ENCODE data around the gene SRRT. TPM values are rescaled to one million over a fixed set of nuclear protein-coding genes. Genes with fewer than 3 reads are reported as not detected.

Gene SRRT
- total and polyA plus RNA-seq, 2 of the 4 experiments (the other 2 are of a cell fraction) = 41.4 to 93.5 TPM

Small RNAs within 50 kb of the gene (microRNA-seq; reads per million reads assigned to microRNA genes)
- gene MIR6875 (ENCODE audit: unreplicated experiment) (not detected), gene RN7SL549P (ENCODE audit: insufficient read depth, insufficient read length) (not detected), gene RPS29P15 (ENCODE audit: insufficient read depth, insufficient read length) (not detected)

Small RNAs within 50 kb of the gene (small RNA-seq; reads per million reads assigned to genes)
- gene RN7SL549P (0 reads per million in 5 experiments), gene RPS29P15 (0 reads per million in 5 experiments)

Other genes with a start within 250 kb of the SRRT start
- gene TFR2, start 233.6 kb upstream of the SRRT start, total RNA-seq (2012; rRNA removed) = under 0.01 and 0.18 TPM in 2 replicates
- gene TFR2, start 233.6 kb upstream of the SRRT start, polyA plus RNA-seq (2012; rRNA removed) = 0.24 and 0.50 TPM in 2 replicates
- not detected in 2 replicates for gene ACTL6B, start 218.7 kb upstream of the SRRT start, total RNA-seq (2012; rRNA removed)
- gene ACTL6B, start 218.7 kb upstream of the SRRT start, polyA plus RNA-seq (2012; rRNA removed) = not detected in 2 replicates
- 62.0 and 67.5 TPM in 2 replicates for gene GNB2, start 201.4 kb upstream of the SRRT start, total RNA-seq (2012; rRNA removed)
- gene GNB2, start 201.4 kb upstream of the SRRT start, polyA plus RNA-seq (2012; rRNA removed) = 245 and 279 TPM in 2 replicates
- gene GIGYF1, start 180.9 kb upstream of the SRRT start, total RNA-seq (2012; rRNA removed) = 3.0 and 3.3 TPM in 2 replicates
- gene GIGYF1, start 180.9 kb upstream of the SRRT start, polyA plus RNA-seq (2012; rRNA removed) = 10.7 and 11.6 TPM in 2 replicates
- 14.9 and 16.9 TPM in 2 replicates for gene POP7, start 169.0 kb upstream of the SRRT start, total RNA-seq (2012; rRNA removed)
- 38.0 and 50.5 TPM in 2 replicates for gene POP7, start 169.0 kb upstream of the SRRT start, polyA plus RNA-seq (2012; rRNA removed)
- gene EPO, start 154.6 kb upstream of the SRRT start, total RNA-seq (2012; rRNA removed) = not detected in 2 replicates
- gene EPO, start 154.6 kb upstream of the SRRT start, polyA plus RNA-seq (2012; rRNA removed) = not detected in 2 replicates
- not detected in 2 replicates for gene ZAN, start 141.5 kb upstream of the SRRT start, total RNA-seq (2012; rRNA removed)
- not detected in 2 replicates for gene ZAN, start 141.5 kb upstream of the SRRT start, polyA plus RNA-seq (2012; rRNA removed)
- gene EPHB4, start 47.6 kb upstream of the SRRT start, total RNA-seq (2012; rRNA removed) = 35.0 and 36.4 TPM in 2 replicates
- gene EPHB4, start 47.6 kb upstream of the SRRT start, polyA plus RNA-seq (2012; rRNA removed) = 34.5 and 35.0 TPM in 2 replicates
- gene SLC12A9, start 22.4 kb upstream of the SRRT start, total RNA-seq (2012; rRNA removed) = 3.3 and 4.5 TPM in 2 replicates
- gene SLC12A9, start 22.4 kb upstream of the SRRT start, polyA plus RNA-seq (2012; rRNA removed) = 16.2 and 17.7 TPM in 2 replicates
- gene TRIP6, start 7.7 kb upstream of the SRRT start, total RNA-seq (2012; rRNA removed) = 36.4 and 39.2 TPM in 2 replicates
- 72.3 and 89.0 TPM in 2 replicates for gene TRIP6, start 7.7 kb upstream of the SRRT start, polyA plus RNA-seq (2012; rRNA removed)
- gene UFSP1, start 14.6 kb downstream of the SRRT start, total RNA-seq (2012; rRNA removed) = 0.28 and 0.36 TPM in 2 replicates
- gene UFSP1, start 14.6 kb downstream of the SRRT start, polyA plus RNA-seq (2012; rRNA removed) = 1.0 TPM in 2 replicates
- gene ACHE, start 20.8 kb downstream of the SRRT start, total RNA-seq (2012; rRNA removed) = not detected in 2 replicates
- gene ACHE, start 20.8 kb downstream of the SRRT start, polyA plus RNA-seq (2012; rRNA removed) = 0.41 and 0.65 TPM in 2 replicates
- gene MUC3A, start 74.4 kb downstream of the SRRT start, total RNA-seq (2012; rRNA removed) = not detected in 2 replicates
- 0.05 TPM in 1 of 2 replicates, not detected in the other for gene MUC3A, start 74.4 kb downstream of the SRRT start, polyA plus RNA-seq (2012; rRNA removed)
- gene MUC12, start 94.5 kb downstream of the SRRT start, total RNA-seq (2012; rRNA removed) = not detected in 2 replicates
- 4.0 and 4.1 TPM in 2 replicates for gene MUC12, start 94.5 kb downstream of the SRRT start, polyA plus RNA-seq (2012; rRNA removed)
- not detected in 2 replicates for gene MUC17, start 145.0 kb downstream of the SRRT start, total RNA-seq (2012; rRNA removed)
- under 0.01 TPM in 1 of 2 replicates, not detected in the other for gene MUC17, start 145.0 kb downstream of the SRRT start, polyA plus RNA-seq (2012; rRNA removed)
- gene TRIM56, start 210.4 kb downstream of the SRRT start, total RNA-seq (2012; rRNA removed) = 3.9 and 4.4 TPM in 2 replicates
- gene TRIM56, start 210.4 kb downstream of the SRRT start, polyA plus RNA-seq (2012; rRNA removed) = 4.7 and 5.9 TPM in 2 replicates